ENCODE data around the gene GPR63.

The GPR63 gene

DNA sequence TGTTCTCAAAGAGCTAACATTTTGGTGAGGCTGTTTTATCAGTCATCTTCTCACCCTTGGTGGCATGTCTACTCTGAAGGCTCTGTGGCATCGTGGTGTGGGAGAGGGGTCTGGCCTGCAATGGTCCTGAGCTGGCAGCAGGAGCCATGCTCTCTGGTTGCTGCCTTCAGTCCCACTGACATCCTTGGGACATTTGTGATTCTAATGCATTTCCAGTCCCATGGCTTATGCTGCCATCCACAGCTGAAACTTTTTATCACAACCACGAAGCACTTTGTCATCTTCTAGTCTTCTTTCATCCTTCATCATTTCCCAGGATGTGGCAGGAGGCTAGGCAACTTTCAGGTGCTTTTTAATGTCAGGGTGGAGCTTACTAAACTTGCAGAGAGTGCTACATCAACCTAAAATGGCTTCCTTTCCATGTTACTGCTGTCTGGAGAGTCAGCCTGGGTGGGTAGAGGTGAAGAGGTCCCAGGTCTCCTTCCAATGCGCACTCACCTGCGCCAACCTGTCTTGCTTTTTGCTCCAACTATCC is 77.1 kb downstream of the GPR63 start:
- no peak for DNase-seq (ENCODE audit: low read depth)

DNA sequence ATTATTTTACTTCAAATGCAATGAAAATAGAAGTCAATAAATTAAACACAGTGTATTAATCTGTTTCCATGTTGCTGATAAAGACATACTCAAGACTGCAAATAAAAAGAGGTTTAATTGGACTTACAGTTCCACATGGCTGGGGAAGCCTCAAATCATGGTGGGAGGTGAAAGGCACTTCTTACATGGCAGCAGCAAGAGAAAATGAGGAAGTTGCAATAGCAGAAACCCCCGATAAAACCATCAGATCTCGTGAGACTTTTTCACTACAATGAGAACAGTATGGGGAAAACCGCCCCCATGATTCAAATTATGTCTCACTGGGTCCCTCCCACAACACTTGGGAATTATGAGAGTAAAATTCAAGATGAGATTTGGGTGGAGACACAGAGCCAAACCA is 82.2 kb downstream of the GPR63 start:
- no peak for DNase-seq (ENCODE audit: low read depth)

DNA sequence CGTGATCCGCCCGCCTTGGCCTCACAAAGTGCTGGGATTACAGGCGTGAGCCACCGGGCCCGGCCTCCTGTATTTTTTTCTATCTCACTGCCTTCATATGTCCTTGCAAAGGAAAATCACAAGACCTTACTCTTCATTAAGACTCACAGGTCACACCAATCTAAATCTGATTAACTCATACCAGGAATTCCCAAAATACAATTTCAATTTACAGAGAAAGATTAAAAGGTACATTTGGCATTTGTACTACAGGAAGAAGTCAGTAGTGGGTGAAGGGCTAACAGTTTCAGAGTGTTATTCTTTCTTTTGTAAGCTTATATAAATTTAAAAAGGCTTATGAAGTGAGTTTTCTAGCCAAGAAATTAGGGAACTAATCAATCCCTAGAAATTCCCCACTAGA is 87.4 kb downstream of the GPR63 start:
- no peak for DNase-seq (ENCODE audit: low read depth)

Data from activated T-cell treated with anti-CD3 and anti-CD28 coated beads for 24 hours (primary cell).